ENCODE data around the gene GPATCH8.
"Not testable (repeated sequence)": the region's sequence is repeated elsewhere in the genome, so short reads cannot be mapped to it uniquely, and the experiment has no call there.

GPATCH8 gene

GRCh38 chr17:44372036-44372435 is 131.2 kb downstream of the GPATCH8 start:
- TF ChIP-seq, protein P1, sequence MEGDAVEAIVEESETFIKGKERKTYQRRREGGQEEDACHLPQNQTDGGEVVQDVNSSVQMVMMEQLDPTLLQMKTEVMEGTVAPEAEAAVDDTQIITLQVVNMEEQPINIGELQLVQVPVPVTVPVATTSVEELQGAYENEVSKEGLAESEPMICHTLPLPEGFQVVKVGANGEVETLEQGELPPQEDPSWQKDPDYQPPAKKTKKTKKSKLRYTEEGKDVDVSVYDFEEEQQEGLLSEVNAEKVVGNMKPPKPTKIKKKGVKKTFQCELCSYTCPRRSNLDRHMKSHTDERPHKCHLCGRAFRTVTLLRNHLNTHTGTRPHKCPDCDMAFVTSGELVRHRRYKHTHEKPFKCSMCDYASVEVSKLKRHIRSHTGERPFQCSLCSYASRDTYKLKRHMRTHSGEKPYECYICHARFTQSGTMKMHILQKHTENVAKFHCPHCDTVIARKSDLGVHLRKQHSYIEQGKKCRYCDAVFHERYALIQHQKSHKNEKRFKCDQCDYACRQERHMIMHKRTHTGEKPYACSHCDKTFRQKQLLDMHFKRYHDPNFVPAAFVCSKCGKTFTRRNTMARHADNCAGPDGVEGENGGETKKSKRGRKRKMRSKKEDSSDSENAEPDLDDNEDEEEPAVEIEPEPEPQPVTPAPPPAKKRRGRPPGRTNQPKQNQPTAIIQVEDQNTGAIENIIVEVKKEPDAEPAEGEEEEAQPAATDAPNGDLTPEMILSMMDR (IDR thresholded peaks at IDR 0.05; ENCODE audit: low read depth, low read length), result no peak
- in situ Hi-C loops (cut with HindIII; ENCODE audit: low sequenced_read_pairs), result no loop called here
- no peak for DNase-seq (ENCODE audit: low read depth, low spot score)
- no peak overlapping the region for H3K4me3 ChIP-seq (ENCODE audit: low read depth, low read length)

- in situ Hi-C loops (cut with HindIII; ENCODE audit: low sequenced_read_pairs); H3K4me3 ChIP-seq (ENCODE audit: low read depth, low read length); DNase-seq (ENCODE audit: low read depth, low spot score): not testable (repeated sequence)
These were observed 133.7 kb downstream of the GPATCH8 start for GRCh38 chr17:44369414-44370023.

- in situ Hi-C loops (cut with HindIII; ENCODE audit: low sequenced_read_pairs); H3K4me3 ChIP-seq (ENCODE audit: low read depth, low read length); DNase-seq (ENCODE audit: low read depth, low spot score): not testable (repeated sequence)
These were observed 134.6 kb downstream of the GPATCH8 start for GRCh38 chr17:44368391-44369243.

GRCh38 chr17:44367231-44367979 is 135.8 kb downstream of the GPATCH8 start:
- no peak for DNase-seq (ENCODE audit: low read depth, low spot score)
- TF ChIP-seq, protein P1 (IDR thresholded peaks at IDR 0.05; ENCODE audit: low read depth, low read length), result no peak
- in situ Hi-C loops (cut with HindIII; ENCODE audit: low sequenced_read_pairs), result no loop called here
- no peak overlapping the region for H3K4me3 ChIP-seq (ENCODE audit: low read depth, low read length)

DNA sequence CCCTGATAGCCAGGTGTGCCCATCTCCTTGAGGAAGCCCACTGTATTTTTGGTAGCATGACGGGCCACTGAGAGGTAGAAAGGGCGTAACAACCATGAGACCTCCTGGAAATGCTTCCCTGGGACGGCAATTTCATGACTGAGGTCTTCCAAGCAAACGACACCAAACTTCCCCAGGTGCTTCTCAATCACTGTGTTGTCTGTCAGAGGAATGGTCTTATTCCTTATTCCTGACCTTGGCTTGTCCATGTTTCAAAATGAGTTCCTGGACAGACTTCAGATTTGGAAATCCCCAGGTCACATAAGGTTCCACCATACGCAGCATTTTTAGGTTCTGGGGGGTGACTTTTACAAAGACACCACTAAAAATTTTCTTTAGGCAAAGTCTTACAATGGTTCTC is 138.2 kb downstream of the GPATCH8 start:
- DNase-seq (ENCODE audit: low read depth, low spot score); H3K4me3 ChIP-seq (ENCODE audit: low read depth, low read length); in situ Hi-C loops (cut with HindIII; ENCODE audit: low sequenced_read_pairs): not testable (repeated sequence)

- in situ Hi-C loops (cut with HindIII; ENCODE audit: low sequenced_read_pairs), result no loop called here
- TF ChIP-seq, protein P1 (IDR thresholded peaks at IDR 0.05; ENCODE audit: low read depth, low read length), result peak; percentile 54
- peak within 1 kb of the TSS; percentile 61 for H3K4me3 ChIP-seq (ENCODE audit: low read depth, low read length)
- peak; percentile 24 for DNase-seq (ENCODE audit: low read depth, low spot score)
These were observed 139.5 kb downstream of the GPATCH8 start, which contains the start of gene FAM171A2 for GRCh38 chr17:44363613-44364159. Gene FAM171A2, minus strand, starts transcription at chr17:44363853. Its CDS starts 139 bp downstream, at chr17:44363714.

GRCh38 chr17:44362949-44363612 is 140.1 kb downstream of the GPATCH8 start:
- in situ Hi-C loops (cut with HindIII; ENCODE audit: low sequenced_read_pairs), result no loop called here
- peak overlapping the region; percentile 61 for H3K4me3 ChIP-seq (ENCODE audit: low read depth, low read length)
- DNase-seq (ENCODE audit: low read depth, low spot score), result peak; percentile 14
- TF ChIP-seq, protein P1 (IDR thresholded peaks at IDR 0.05; ENCODE audit: low read depth, low read length), result no peak
